Activated naive CD4-positive, alpha-beta T cell treated with anti-CD3 and anti-CD28 coated beads, Interleukin-2, amount 10 ng/mL, durations not matched to agents 7 days and 5 days (primary cell): ENCODE data around the gene MEGF10.
"Not testable (repeated sequence)": the region's sequence is repeated elsewhere in the genome, so short reads cannot be mapped to it uniquely, and the experiment has no call there.

ENCODE experiments used
- CTCF ChIA-PET: fragments of 350-600 bp; sonication (Branson Sonifier 250); formaldehyde crosslinking; loops from one replicate; lab custom pipeline; 2021; ENCODE audit warnings: antibody characterized with exemption; lab: Charles Lee
- DNase-seq: peaks from one replicate; pipeline ENCODE4 v3.0.0-alpha.2; 2020
- H3K27ac Mint-ChIP-seq: one replicate; pipeline ENCODE4 v1.8.0; 2021; ENCODE audit warnings: mild to moderate bottlenecking, moderate library complexity, mixed read lengths
- H3K27me3 Mint-ChIP-seq: one replicate; pipeline ENCODE4 v1.8.0; 2021; ENCODE audit warnings: mild to moderate bottlenecking, mixed read lengths
- H3K36me3 Mint-ChIP-seq: one replicate; pipeline ENCODE4 v1.8.0; 2021; ENCODE audit warnings: mixed read lengths
- H3K4me1 Mint-ChIP-seq: one replicate; pipeline ENCODE4 v1.8.0; 2021; ENCODE audit warnings: mixed read lengths
- H3K4me3 Mint-ChIP-seq: one replicate; pipeline ENCODE4 v1.8.0; 2021; ENCODE audit warnings: mild to moderate bottlenecking, moderate library complexity, mixed read lengths
- H3K9me3 Mint-ChIP-seq: one replicate; pipeline ENCODE4 v1.8.0; 2021; ENCODE audit warnings: mixed read lengths

Gene MEGF10

DNA sequence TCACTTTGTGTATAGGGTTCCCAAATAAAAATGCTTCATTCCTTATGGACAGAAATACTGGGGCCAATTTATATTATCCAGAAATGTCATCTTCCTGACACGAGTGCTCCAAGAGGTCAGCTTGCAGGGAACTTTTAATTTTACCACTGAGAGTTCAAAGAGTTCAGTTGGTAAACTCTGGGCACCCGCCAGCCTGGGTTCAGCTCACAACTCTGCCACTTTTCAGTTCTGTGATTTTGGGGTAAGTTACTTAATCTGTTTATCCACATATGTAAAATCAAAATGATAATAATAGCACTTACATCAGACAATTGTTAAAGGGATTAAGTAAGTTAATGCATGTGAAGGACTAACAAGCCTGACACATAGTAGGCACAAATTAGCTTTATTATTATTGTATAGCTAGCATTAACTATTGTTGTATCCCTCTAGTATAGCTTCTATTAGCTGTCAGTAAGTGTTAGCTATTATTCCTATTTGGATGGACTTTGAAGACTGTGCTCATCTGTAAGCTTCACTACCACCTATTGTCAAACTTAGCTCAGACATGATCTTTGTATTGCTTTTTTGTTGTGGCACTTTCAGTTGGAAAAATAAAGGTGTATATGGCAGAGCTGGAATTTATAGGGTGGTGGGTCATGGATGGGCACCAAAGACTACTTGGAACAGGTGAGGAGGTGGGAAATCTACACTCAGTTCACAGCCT is 1.6 kb downstream of the MEGF10 start:
- no peak for DNase-seq
- CTCF ChIA-PET: interaction anchor here (0.6 to 1.4 kb wide), 3 partner anchors 13 to 484 kb away, joined by 3 to 4 read pairs (median 3); no protein-coding TSS in a partner anchor
- peaks cover 2% of the 10 kb centered on the region for H3K9me3 Mint-ChIP-seq

DNA sequence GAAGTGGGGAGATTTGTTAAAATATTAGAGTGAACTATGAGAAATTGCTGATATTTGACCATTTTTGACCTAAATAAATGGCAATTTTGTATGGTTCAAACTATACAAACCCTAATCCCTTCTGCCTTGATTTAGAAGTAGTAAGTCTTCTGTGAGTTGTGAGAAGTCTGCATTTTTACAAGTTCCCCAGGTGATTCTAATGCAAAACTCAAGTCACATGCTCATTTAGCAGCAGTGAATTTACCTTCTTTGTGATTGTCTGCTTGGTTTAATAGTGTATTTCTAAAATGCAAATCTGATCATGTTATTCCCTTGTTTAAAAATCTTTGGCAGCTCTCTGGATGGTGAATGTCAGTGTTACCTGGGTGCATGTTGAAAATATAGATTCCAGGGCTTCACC is 2.8 kb downstream of the MEGF10 start:
- no peak overlapping the region for H3K4me3 Mint-ChIP-seq
- H3K9me3 Mint-ChIP-seq: peaks cover 2% of the 10 kb centered on the region
- no peak overlapping the region for H3K27ac Mint-ChIP-seq
- no peaks in the 10 kb centered on the region for H3K36me3 Mint-ChIP-seq
- H3K27me3 Mint-ChIP-seq: peaks cover 49% of the 10 kb centered on the region
- CTCF ChIA-PET: interaction anchor here (0.5 to 1.4 kb wide), 2 partner anchors 22 to 107 kb away, joined by 3 to 4 read pairs; no protein-coding TSS in a partner anchor
- H3K4me1 Mint-ChIP-seq: peaks cover 6% of the 10 kb centered on the region
- DNase-seq: no peak

More for the DNA sequence above, 1.6 kb downstream of the MEGF10 start:
- Mint-ChIP-seq H3K4me3 (no peak overlapping the region), H3K27me3 (peaks cover 46% of the 10 kb centered on the region), H3K4me1 (peaks cover 6% of the 10 kb centered on the region), H3K27ac (no peak overlapping the region), H3K36me3 (no peaks in the 10 kb centered on the region)

DNA sequence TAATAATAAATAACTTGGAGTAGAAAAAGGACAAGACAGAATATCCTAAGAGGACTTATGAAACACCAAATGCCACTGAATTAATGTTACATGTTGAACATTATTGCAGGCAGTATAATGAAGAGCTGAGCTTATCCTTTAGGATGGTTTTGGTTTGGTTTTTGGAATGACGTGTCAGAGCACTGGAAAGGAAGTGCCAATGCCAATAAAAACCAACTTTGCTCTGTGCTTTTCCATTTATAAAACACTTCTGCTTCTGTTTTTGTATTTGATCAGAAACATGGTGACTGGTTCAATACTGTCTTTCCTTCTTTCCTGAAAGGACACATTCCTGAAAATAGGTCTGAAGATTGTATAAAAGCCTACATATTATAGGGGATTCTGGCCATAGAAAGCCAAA is 4.2 kb downstream of the MEGF10 start:
- Mint-ChIP-seq H3K27me3 (peaks cover 45% of the 10 kb centered on the region), H3K4me3 (no peak overlapping the region), H3K27ac (no peak overlapping the region), H3K4me1 (peaks cover 6% of the 10 kb centered on the region), H3K9me3 (no peaks in the 10 kb centered on the region), H3K36me3 (no peaks in the 10 kb centered on the region)
- CTCF ChIA-PET: interaction anchor here (1.4 kb wide), 1 partner anchor 19 kb away, joined by 3 read pairs; no protein-coding TSS in a partner anchor
- DNase-seq: no peak

DNA sequence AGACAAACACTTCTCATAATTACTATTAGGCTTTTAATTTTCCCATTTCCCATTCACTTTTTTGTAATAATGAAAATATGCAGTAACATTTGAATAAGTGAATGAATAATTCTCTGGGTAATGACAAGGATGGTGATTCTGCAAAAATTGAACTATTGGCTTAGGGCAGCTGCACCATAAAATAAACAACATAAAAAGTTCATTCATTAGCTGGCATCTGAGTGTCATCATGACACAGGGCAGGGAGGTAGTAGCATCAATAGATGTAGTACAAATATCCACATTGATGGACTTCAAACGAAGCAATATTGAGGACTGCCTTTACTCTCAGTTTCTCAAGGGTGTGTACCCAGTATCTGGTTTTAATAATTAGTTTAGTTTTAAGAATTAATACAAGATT is 4.9 kb downstream of the MEGF10 start:
- Mint-ChIP-seq H3K36me3 (no peaks in the 10 kb centered on the region), H3K4me1 (peaks cover 6% of the 10 kb centered on the region), H3K27ac (no peak overlapping the region), H3K9me3 (no peaks in the 10 kb centered on the region), H3K27me3 (peaks cover 39% of the 10 kb centered on the region), H3K4me3 (no peak overlapping the region)
- no peak for DNase-seq
- CTCF ChIA-PET: interaction anchor here (1.4 kb wide), 1 partner anchor 18 kb away, joined by 3 read pairs; no protein-coding TSS in a partner anchor

DNA sequence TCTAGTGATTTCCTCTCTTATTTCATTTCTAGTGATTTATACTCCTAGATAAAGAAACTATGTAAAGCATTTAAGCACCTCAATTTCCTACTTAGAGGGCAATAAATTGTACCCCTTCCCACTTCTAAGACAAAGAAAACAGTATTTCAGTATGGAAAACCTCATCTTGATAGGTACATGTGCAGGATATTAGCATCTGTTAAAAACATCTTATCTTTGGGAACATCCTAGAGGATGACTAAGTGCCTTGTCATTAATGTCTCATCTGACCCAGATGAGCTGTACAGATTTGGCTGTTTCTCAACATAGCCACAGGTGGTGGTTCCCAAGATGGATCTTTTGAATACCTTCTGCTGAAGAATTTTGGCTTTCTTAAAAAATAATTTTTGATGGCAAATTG is 5.7 kb downstream of the MEGF10 start:
- Mint-ChIP-seq H3K4me3 (no peak overlapping the region), H3K36me3 (no peaks in the 10 kb centered on the region), H3K9me3 (no peaks in the 10 kb centered on the region), H3K27me3 (peaks cover 34% of the 10 kb centered on the region), H3K4me1 (peaks cover 1% of the 10 kb centered on the region), H3K27ac (no peak overlapping the region)
- DNase-seq: no peak
- CTCF ChIA-PET: interaction anchor here (0.8 kb wide), 1 partner anchor 208 kb away, joined by 3 read pairs; no protein-coding TSS in a partner anchor

DNA sequence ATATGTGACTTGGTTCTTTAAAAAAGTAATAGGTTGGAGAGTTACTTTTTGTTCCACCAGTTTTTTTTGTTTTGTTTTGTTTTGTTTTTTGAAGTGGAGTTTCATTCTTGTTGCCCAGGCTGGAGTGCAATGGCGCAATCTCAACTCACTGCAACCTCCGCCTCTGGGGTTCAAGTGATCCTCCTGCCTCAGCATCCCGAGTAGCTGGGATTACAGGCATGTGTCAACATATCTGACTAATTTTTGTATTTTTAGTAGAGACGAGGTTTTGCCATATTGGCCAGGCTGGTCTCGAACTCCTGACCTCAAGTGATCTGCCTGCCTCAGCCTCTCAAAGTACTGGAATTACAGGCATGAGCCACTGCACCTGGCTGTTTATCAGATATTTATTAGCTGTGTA is 6.3 kb downstream of the MEGF10 start:
- peaks cover 28% of the 10 kb centered on the region for H3K27me3 Mint-ChIP-seq
- DNase-seq, H3K36me3 Mint-ChIP-seq, H3K27ac Mint-ChIP-seq, H3K9me3 Mint-ChIP-seq, H3K4me1 Mint-ChIP-seq, H3K4me3 Mint-ChIP-seq: not testable (repeated sequence)
- CTCF ChIA-PET: interaction anchor here (0.8 kb wide), 1 partner anchor 207 kb away, joined by 3 read pairs; no protein-coding TSS in a partner anchor

DNA sequence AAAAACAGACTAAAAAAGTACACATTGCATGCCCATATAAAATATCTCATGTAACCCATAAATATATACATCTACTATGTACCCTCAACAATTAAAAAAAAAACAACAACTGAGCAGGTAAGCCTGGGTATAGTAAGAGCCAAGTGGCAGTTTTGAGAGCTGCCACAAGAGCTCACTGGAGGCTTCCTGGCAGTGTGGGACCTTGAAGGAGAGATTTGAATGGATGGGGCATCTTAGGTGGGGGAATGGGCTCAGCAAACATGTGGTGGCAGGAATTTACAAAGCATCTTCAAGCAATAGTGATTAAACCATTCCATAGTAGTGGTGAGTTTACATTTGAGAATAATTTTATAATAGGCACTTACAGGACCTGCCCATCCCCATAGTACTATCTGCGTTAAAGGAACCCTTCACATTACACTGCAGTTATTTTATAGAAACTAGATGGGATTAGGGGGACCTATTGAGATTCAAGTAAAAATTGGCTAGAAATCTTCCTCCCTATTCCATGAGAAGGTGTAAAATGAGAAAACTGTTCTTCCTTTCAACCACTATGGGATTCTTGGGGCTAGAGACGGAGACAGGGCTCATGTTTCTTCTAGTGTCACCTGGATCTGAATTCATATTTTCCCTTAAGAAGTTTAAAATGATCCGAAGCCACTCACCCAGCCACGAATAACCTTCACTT is 6.9 kb downstream of the MEGF10 start:
- Mint-ChIP-seq H3K4me3 (no peak overlapping the region), H3K9me3 (no peaks in the 10 kb centered on the region), H3K4me1 (no peaks in the 10 kb centered on the region), H3K36me3 (no peaks in the 10 kb centered on the region), H3K27me3 (peaks cover 26% of the 10 kb centered on the region), H3K27ac (no peak overlapping the region)
- no peak for DNase-seq
- CTCF ChIA-PET: interaction anchor here (0.8 kb wide), 1 partner anchor 207 kb away, joined by 3 read pairs; no protein-coding TSS in a partner anchor

DNA sequence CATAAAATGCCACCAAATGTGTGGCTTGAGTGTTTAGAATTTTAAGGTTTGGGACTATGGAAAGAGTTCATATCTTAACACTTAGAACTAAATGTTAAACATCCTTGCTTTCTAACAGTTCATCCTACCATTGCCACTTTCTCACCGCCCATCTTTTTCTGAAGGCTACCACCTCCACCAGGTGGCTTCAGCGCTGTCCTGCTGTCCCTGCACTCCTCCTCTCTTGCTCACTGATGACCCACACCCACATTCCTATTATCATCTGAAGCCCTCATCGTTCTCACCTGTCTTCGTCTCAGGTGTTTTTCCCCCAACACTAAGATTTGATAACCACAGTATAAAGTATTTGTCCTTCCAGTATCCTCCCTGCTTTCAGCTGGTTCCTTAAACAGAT is 7.4 kb downstream of the MEGF10 start:
- CTCF ChIA-PET: no interaction called here

DNA sequence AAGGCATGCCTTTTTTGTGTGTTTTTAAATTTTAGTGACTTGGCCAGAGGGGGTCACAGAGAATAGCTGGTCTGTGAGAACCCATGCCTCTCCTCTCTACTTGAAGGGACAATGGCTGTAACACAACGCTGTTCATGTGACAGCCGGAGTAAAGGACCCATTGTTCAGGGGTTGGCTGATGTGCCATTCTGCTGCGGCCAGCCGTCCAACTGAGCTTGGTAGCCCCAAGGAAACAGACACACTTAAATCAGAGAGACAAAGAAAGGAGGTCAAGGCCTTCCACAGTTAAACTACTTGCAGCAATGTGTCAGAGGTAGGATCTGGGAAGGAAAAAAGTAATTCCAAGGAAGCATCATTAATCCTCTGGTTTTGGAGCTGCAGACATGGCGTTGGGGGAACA is 8.1 kb downstream of the MEGF10 start:
- no peak for DNase-seq
- no peak overlapping the region for H3K4me3 Mint-ChIP-seq
- H3K36me3 Mint-ChIP-seq: no peaks in the 10 kb centered on the region
- CTCF ChIA-PET: no interaction called here
- H3K27me3 Mint-ChIP-seq: peaks cover 28% of the 10 kb centered on the region
- H3K4me1 Mint-ChIP-seq: no peaks in the 10 kb centered on the region
- H3K27ac Mint-ChIP-seq: no peak overlapping the region
- H3K9me3 Mint-ChIP-seq: no peaks in the 10 kb centered on the region

More for the DNA sequence above, 7.4 kb downstream of the MEGF10 start:
- H3K9me3 Mint-ChIP-seq: no peaks in the 10 kb centered on the region
- DNase-seq: no peak
- no peaks in the 10 kb centered on the region for H3K36me3 Mint-ChIP-seq
- H3K4me3 Mint-ChIP-seq: no peak overlapping the region
- no peaks in the 10 kb centered on the region for H3K4me1 Mint-ChIP-seq
- H3K27ac Mint-ChIP-seq: no peak overlapping the region
- peaks cover 29% of the 10 kb centered on the region for H3K27me3 Mint-ChIP-seq

DNA sequence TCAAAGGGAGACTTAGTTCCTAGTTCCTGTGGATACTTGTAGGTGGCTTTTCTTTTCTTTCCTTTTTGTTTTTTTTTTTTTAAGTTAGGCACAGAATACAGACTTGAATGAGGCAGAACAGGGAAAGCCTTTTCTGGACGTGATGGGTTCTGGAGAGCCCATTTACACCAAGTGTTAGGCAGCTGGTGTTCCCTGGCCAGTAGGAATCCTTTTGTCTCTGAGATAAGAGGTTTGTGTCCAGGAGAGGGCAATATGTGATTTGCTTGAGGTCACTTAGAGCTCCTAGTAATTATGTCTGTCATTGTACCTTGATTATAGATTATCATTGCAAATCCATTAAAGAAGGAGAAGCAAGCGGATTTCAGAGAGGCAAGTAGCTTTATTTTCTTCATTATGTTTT is 9.1 kb downstream of the MEGF10 start:
- no peaks in the 10 kb centered on the region for H3K36me3 Mint-ChIP-seq
- H3K4me1 Mint-ChIP-seq: no peaks in the 10 kb centered on the region
- H3K4me3 Mint-ChIP-seq: no peak overlapping the region
- no peak for DNase-seq
- peaks cover 19% of the 10 kb centered on the region for H3K27me3 Mint-ChIP-seq
- no peak overlapping the region for H3K27ac Mint-ChIP-seq
- H3K9me3 Mint-ChIP-seq: no peaks in the 10 kb centered on the region
- CTCF ChIA-PET: no interaction called here

DNA sequence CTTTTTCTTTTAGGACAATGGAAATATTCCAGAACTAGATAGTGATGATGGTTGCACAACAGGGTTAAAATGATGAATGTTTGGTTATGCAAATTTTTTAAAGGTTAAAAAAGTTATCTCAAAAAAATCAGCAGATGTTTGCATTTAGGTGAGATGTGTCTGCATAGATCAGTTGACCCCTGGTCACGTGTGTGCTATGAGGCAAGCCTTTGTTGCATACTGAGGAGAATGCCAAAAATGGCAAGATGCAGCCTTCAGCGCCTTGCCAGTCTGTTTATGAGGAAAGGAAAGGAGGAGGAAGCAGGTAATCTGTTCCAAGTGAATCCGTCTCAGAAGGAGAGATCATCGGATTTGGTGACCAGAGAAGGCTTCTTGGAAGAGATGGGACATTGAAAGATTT is 11.9 kb downstream of the MEGF10 start:
- no peak overlapping the region for H3K27ac Mint-ChIP-seq
- DNase-seq: no peak
- H3K9me3 Mint-ChIP-seq: no peaks in the 10 kb centered on the region
- CTCF ChIA-PET: no interaction called here
- no peaks in the 10 kb centered on the region for H3K36me3 Mint-ChIP-seq
- H3K27me3 Mint-ChIP-seq: peaks cover 17% of the 10 kb centered on the region
- no peaks in the 10 kb centered on the region for H3K4me1 Mint-ChIP-seq
- no peak overlapping the region for H3K4me3 Mint-ChIP-seq

DNA sequence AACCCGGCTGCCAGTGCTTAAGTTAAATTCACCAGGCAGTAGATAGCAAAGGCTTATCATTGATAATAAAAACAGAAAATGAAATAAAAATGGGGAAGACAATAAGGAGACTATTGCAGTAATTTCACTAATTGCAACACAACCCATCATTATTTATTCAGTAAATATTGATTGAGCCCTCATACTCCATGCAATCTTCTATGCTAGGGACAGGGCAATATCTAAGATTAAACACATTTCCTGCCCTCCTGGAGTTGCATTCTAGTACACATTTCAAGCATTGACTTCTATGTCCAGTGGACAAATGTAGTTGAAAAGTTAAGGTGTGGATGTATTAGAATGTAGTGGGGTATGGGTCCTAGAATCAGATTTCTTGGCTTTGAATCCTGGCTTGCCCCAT is 12.8 kb downstream of the MEGF10 start:
- H3K36me3 Mint-ChIP-seq: no peaks in the 10 kb centered on the region
- DNase-seq: no peak
- no peak overlapping the region for H3K4me3 Mint-ChIP-seq
- no peaks in the 10 kb centered on the region for H3K4me1 Mint-ChIP-seq
- peaks cover 14% of the 10 kb centered on the region for H3K27me3 Mint-ChIP-seq
- CTCF ChIA-PET: interaction anchor here (1.7 kb wide), 1 partner anchor 9 kb away, joined by 6 read pairs; no protein-coding TSS in a partner anchor
- no peaks in the 10 kb centered on the region for H3K9me3 Mint-ChIP-seq
- H3K27ac Mint-ChIP-seq: no peak overlapping the region

DNA sequence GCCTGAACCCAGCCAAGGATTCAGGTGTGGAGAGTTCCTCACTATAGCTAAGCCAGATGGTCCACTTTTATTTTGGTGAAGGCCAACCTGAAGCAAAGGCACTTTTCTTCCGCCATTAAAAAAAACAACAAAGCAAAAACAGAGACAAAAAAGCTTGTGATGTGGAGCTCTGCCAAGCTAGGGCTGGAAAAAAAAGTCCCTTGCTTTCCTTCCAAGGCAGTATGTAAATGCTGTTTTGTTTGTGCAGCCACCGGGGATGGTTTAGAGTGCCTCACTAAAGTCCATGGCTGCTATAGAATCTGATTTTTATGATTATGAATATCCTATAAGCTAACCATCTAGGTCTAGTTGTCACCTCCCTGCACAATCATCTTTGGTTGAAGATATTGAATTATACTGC is 14.9 kb downstream of the MEGF10 start:
- no peak for DNase-seq
- CTCF ChIA-PET: interaction anchor here (0.9 kb wide), 1 partner anchor 13 kb away, joined by 3 read pairs; no protein-coding TSS in a partner anchor
- peaks cover 15% of the 10 kb centered on the region for H3K27me3 Mint-ChIP-seq

DNA sequence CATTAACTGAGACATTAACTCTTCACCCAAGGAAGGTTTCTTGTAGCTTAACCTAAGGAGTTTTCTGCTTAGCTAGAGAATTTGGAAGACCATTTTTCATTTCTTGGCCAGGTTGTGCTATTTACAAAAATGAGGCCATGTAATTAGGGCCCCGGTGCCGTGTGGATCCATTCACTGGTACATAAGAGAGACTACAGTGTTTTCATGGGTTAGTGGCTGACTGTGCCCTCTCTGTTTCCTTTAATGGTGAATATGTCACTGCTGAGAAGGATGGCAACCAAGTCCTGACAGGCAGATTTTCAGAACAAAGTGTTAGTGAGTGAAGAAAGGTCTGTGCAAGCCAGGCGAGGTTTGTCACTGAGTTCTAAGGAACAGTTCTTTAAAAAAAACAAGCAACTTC is 15.4 kb downstream of the MEGF10 start:
- CTCF ChIA-PET: interaction anchor here (0.9 kb wide), 1 partner anchor 14 kb away, joined by 3 read pairs; no protein-coding TSS in a partner anchor
- Mint-ChIP-seq H3K36me3 (no peaks in the 10 kb centered on the region), H3K27ac (no peak overlapping the region), H3K4me1 (no peaks in the 10 kb centered on the region), H3K27me3 (peaks cover 13% of the 10 kb centered on the region), H3K9me3 (no peaks in the 10 kb centered on the region), H3K4me3 (no peak overlapping the region)
- DNase-seq: no peak

More for the DNA sequence above, 14.9 kb downstream of the MEGF10 start:
- Mint-ChIP-seq H3K27ac (no peak overlapping the region), H3K9me3 (no peaks in the 10 kb centered on the region), H3K4me3 (no peak overlapping the region), H3K4me1 (no peaks in the 10 kb centered on the region), H3K36me3 (no peaks in the 10 kb centered on the region)
